ENCODE measurements around the gene CYP1B1. TPM values are rescaled to one million over a fixed set of nuclear protein-coding genes. Genes with fewer than 3 reads are reported as not detected.
A peak's percentile ranks its signal among the peaks of the same experiment; 100 is the strongest.

The CYP1B1 gene
- total RNA-seq = 17.7 TPM
- long read RNA-seq, full-length matches to known transcripts = 25 of 31 reads
- long read RNA-seq, partial matches to known transcripts = 4 of 31 reads
- long read RNA-seq, other reads (novel, unspliced or antisense) = 2 of 31 reads

GRCh38 chr2:38075507-38076151, at the start of gene CYP1B1:
Gene CYP1B1 (minus strand): TSS chr2:38076151. CDS start chr2:38075388, 763 bp downstream.
- H3K9me3 ChIP-seq (replicated peaks) = no peaks in the 10 kb centered on the region
- peak within 1 kb of the TSS; percentile 95 for H3K27ac ChIP-seq (replicated peaks)
- peaks cover 6% of the 10 kb centered on the region for H3K36me3 ChIP-seq
- TF ChIP-seq CTCF (IDR thresholded peaks at IDR 0.05; ENCODE audit: borderline replicate concordance) = no peak
- H3K27me3 ChIP-seq (ENCODE audit: low read depth) = peaks cover 78% of the 10 kb centered on the region
- H3K4me3 ChIP-seq = peak within 1 kb of the TSS; percentile 72
- H3K4me1 ChIP-seq = peaks cover 75% of the 10 kb centered on the region
- peak; percentile 41 for DNase-seq
- intact Hi-C loops (cut with micrococcal nuclease) = no loop called here

- Histone ChIP-seq H3K27me3 (ENCODE audit: low read depth) (no peaks in the 10 kb centered on the region), H3K27ac (replicated peaks) (no peak overlapping the region), H3K4me3 (no peak overlapping the region), H3K4me1 (peaks cover 25% of the 10 kb centered on the region), H3K36me3 (peaks cover 6% of the 10 kb centered on the region), H3K9me3 (replicated peaks) (peaks cover 10% of the 10 kb centered on the region)
- DNase-seq = no peak
- TF ChIP-seq CTCF (IDR thresholded peaks at IDR 0.05; ENCODE audit: borderline replicate concordance) = no peak
- intact Hi-C loops (cut with micrococcal nuclease) = no loop called here
These were observed 49.1 kb upstream of the CYP1B1 start for GRCh38 chr2:38125007-38125406.

- no peak for TF ChIP-seq CTCF (IDR thresholded peaks at IDR 0.05; ENCODE audit: borderline replicate concordance)
- intact Hi-C loops (cut with micrococcal nuclease) = no loop called here
- peaks cover 6% of the 10 kb centered on the region for H3K36me3 ChIP-seq
- H3K4me1 ChIP-seq = peaks cover 28% of the 10 kb centered on the region
- H3K27me3 ChIP-seq (ENCODE audit: low read depth) = no peaks in the 10 kb centered on the region
- no peak overlapping the region for H3K27ac ChIP-seq (replicated peaks)
- peaks cover 10% of the 10 kb centered on the region for H3K9me3 ChIP-seq (replicated peaks)
- DNase-seq = no peak
- H3K4me3 ChIP-seq = no peak overlapping the region
These were observed 48.0 kb upstream of the CYP1B1 start for GRCh38 chr2:38123911-38124310.

- no peak for TF ChIP-seq CTCF (IDR thresholded peaks at IDR 0.05; ENCODE audit: borderline replicate concordance)
- intact Hi-C loops (cut with micrococcal nuclease) = no loop called here
- Histone ChIP-seq H3K9me3 (replicated peaks) (peaks cover 7% of the 10 kb centered on the region), H3K27ac (replicated peaks) (peak overlapping the region; percentile 60), H3K4me3 (no peak overlapping the region), H3K27me3 (ENCODE audit: low read depth) (no peaks in the 10 kb centered on the region), H3K36me3 (peaks cover 2% of the 10 kb centered on the region), H3K4me1 (peaks cover 28% of the 10 kb centered on the region)
- peak; percentile 30 for DNase-seq
These were observed 46.4 kb upstream of the CYP1B1 start for GRCh38 chr2:38122344-38122743.

DNA sequence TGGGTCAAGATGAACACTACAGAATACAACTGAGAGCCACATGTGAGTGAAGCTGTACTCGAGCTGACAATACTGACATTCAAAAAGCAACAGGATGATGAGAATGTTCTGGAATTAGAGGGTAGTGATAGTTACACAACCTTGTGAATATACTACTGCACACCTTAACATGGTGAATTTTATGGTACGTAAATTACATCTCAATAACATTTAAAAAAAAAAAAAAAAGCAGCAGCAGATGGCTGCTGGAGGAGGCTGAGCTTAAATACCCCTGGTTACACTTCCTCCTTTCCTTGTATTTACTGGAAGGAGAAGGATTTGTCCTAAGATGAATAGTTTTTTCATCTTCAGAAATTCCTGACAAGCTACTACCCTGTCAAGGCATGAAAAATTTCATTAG, 45.5 kb upstream of the CYP1B1 start:
- no peaks in the 10 kb centered on the region for H3K27me3 ChIP-seq (ENCODE audit: low read depth)
- H3K4me3 ChIP-seq = no peak overlapping the region
- TF ChIP-seq CTCF (IDR thresholded peaks at IDR 0.05; ENCODE audit: borderline replicate concordance) = no peak
- no peaks in the 10 kb centered on the region for H3K9me3 ChIP-seq (replicated peaks)
- intact Hi-C loops (cut with micrococcal nuclease) = no loop called here
- DNase-seq = no peak
- H3K36me3 ChIP-seq = no peaks in the 10 kb centered on the region
- peak overlapping the region; percentile 60 for H3K27ac ChIP-seq (replicated peaks)
- peaks cover 34% of the 10 kb centered on the region for H3K4me1 ChIP-seq
